BE2C (cell line): ENCODE data around the gene SEPTIN5.
A peak's percentile ranks its signal among the peaks of the same experiment; 100 is the strongest.

Source experiments
- DNase-seq: peaks from one replicate; pipeline ENCODE4 v3.0.0-alpha.2; 2020
- H3K27me3 ChIP-seq: fragments of 250-450 bp; sonication (Bioruptor Pico); 2 replicates; pipeline ENCODE4 v1.5.1; 2020; ENCODE audit warnings: mild to moderate bottlenecking
- H3K36me3 ChIP-seq: fragments of 250-450 bp; sonication (Bioruptor Pico); 2 replicates; pipeline ENCODE4 v1.5.1; 2020; ENCODE audit warnings: mild to moderate bottlenecking
- H3K4me1 ChIP-seq: fragments of 250-450 bp; sonication (Bioruptor Pico); 2 replicates; pipeline ENCODE4 v1.5.1; 2020
- H3K4me3 ChIP-seq: 2 replicates; pipeline ENCODE4 v1.5.1; 2011; ENCODE audit warnings: low read depth, low read length
- H3K9me3 ChIP-seq: fragments of 250-450 bp; sonication (Bioruptor Pico); 2 replicates; pipeline ENCODE4 v1.5.1; 2020
- CTCF ChIP-seq: IDR thresholded peaks from 2 replicates; pipeline ENCODE4 v1.5.1; 2012; ENCODE audit warnings: mild to moderate bottlenecking, low read depth, low read length

Gene SEPTIN5

GRCh38 chr22:19735665-19736510 is 21.6 kb downstream of the SEPTIN5 start:
- Histone ChIP-seq H3K36me3 (no peaks in the 10 kb centered on the region), H3K9me3 (no peaks in the 10 kb centered on the region), H3K4me3 (no peak overlapping the region), H3K27me3 (no peaks in the 10 kb centered on the region), H3K4me1 (no peaks in the 10 kb centered on the region; the same call in 1 of the 2 replicates)
- no peak for TF ChIP-seq CTCF
- DNase-seq: no peak

DNA sequence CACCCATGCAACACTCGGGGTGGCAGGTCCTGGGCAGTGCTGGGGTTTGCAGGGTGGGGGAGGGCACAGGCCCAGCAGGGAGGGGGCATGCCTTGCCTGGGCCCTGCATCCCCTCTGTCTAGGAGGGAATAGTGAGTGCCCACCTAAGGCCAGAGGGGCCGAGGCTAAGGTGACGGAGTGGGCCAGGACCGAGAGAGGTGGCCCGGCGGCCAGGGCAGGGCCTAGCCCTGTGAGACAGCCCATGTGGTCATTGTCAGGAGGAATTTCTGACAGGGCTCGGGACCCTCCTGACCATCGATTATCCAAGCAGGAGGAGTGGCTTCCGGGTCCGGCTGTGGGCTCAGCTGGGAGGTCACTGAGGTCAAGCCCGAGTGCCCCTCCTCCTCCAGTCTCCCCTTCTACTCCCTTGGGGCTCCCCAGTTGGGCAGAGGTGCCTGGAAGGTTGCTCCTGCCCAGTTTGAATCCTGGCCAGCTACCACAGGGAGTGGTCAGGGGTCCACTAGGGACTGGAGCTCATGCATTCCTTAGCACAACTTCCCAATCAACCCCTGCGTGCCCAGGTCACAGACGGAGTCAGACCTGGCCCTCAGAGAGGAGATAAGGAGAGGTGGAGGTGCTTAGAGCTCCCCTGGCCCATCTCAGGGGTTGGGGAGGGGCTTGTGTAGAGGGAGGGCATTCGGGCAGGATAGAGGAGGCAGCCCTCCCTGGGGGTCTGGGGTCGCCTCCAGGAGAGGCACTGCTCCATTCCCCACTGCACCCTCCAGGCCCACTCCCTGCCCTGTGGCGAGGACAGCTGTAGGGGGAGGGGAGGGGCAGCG is 23.8 kb downstream of the SEPTIN5 start:
- Histone ChIP-seq H3K9me3 (no peaks in the 10 kb centered on the region), H3K4me1 (no peaks in the 10 kb centered on the region; the same call in 1 of the 2 replicates), H3K27me3 (no peaks in the 10 kb centered on the region), H3K4me3 (no peak overlapping the region), H3K36me3 (no peaks in the 10 kb centered on the region)
- DNase-seq: no peak
- TF ChIP-seq CTCF: no peak

DNA sequence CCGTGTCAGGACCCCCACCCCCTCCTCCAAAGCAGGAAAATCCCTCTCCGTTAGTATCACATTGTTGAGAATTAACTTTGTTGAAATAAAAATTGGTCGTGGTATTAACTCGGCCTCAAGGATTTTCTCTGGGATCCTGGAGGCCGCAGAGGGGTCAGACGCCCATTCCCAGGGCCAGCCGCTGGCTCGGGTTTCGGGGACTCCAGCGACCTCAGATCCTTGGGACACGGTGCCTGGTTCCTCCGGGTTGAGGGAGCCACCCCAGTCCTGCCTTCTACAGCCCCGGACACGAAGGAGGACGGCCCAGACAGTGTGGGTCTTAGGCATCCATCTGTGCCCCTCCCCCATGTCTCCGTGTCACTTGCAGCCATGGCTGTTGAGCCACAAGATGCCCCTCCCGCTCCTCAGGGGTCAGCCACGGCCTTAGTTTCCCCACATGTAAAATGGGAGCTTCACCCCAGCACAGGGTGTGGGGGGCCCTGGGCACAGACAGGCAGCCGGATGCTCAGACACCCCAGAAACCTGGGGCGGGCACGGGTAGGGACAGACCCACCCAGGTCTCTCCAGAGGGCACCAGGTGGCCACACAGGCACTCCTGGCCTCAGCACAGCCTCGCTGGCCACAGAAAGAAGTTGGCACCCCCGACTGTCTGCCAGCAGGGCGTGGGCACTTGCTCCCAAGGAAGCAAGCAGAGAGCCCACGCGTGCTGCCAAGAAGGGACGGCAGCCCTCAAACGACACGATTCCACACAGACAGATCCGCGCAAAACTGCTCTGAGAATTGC is 24.6 kb downstream of the SEPTIN5 start:
- Histone ChIP-seq H3K9me3 (no peaks in the 10 kb centered on the region), H3K27me3 (no peaks in the 10 kb centered on the region), H3K4me1 (no peaks in the 10 kb centered on the region; the same call in 1 of the 2 replicates), H3K4me3 (no peak overlapping the region), H3K36me3 (no peaks in the 10 kb centered on the region)
- TF ChIP-seq CTCF: no peak
- DNase-seq: no peak

- Histone ChIP-seq H3K36me3 (no peaks in the 10 kb centered on the region), H3K4me3 (no peak overlapping the region), H3K27me3 (no peaks in the 10 kb centered on the region), H3K4me1 (no peaks in the 10 kb centered on the region; the same call in 1 of the 2 replicates), H3K9me3 (no peaks in the 10 kb centered on the region)
- no peak for TF ChIP-seq CTCF
- DNase-seq: no peak
These were observed 25.2 kb downstream of the SEPTIN5 start for GRCh38 chr22:19739448-19739895.

DNA sequence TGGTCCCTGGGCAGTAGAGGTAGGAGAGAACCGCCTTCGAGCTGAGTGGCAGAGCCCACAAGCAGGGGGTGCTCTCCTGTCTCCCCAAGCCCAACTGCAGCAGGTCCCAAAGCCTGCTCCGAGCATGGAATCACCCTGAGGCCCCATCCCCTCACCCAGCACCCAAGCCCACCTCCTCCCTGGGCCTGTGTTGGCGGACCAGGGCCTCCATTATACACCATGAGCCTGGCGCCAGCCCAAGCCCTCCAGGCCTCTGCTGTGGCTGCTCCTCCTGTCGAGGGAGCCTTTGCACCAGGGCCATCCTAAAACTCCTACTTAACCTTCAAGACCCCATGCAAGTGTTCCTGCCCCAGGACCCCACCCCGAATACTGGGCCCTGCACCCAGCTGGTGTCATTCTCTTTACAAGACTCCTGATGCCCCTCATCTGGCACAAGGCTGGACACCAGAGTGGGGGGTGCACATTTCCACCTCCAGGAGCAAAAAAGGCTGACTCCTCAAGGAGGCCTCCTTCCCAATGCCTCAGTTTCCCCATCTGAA is 25.7 kb downstream of the SEPTIN5 start:
- Histone ChIP-seq H3K4me3 (no peak overlapping the region), H3K27me3 (no peaks in the 10 kb centered on the region), H3K9me3 (no peaks in the 10 kb centered on the region), H3K36me3 (no peaks in the 10 kb centered on the region), H3K4me1 (no peaks in the 10 kb centered on the region; the same call in 1 of the 2 replicates)
- no peak for TF ChIP-seq CTCF
- DNase-seq: peak; percentile 52
